ENCODE results near the gene AZIN2. TPM values are rescaled to one million over a fixed set of nuclear protein-coding genes. Genes with fewer than 3 reads are reported as not detected.

AZIN2 gene
- total and polyA plus RNA-seq, 2 of the 13 experiments (the other 11 are each of a cell fraction or from before 2014, with no cell fraction given), result 1.7 to 3.5 TPM

DNA sequence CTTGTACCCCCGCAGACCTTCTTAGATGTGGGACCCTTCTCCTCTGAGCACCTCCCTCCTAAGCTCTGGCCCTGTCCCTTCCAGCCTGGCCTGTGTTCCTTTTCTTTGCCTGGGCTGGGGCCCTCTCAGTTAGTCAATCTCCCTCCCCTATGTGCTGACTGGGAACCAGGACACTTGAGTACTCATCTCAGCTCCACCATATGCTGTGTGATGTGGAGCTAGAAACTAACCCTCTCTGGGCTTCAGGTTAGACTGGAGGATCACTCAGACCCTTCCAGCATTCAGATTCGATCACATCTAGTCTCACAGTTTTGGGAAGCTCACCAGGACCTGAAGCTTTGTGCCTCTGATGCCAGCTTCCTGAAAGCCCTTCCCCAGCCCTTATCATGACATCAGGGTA is 60.3 kb downstream of the AZIN2 start:
- Histone ChIP-seq H3K27ac (ENCODE audit: extremely low read length, insufficient read depth, low read length) (no peak overlapping the region), H3K27me3 (ENCODE audit: control insufficient read depth in 1 of 2, insufficient read depth in 2 of 2, low read length in 2 of 2) (no peaks in the 10 kb centered on the region), H3K9me3 (ENCODE audit: low read length) (no peaks in the 10 kb centered on the region), H3K4me3 (replicated peaks in 1 of 3; ENCODE audit: insufficient read depth in 1 of 3, low read depth in 2 of 3, low read length in 3 of 3) (no peak overlapping the region), H3K4me1 (ENCODE audit: insufficient read depth, low read length) (peaks cover 14% of the 10 kb centered on the region), H3K36me3 (replicated peaks in 1 of 2; ENCODE audit: control insufficient read depth in 1 of 2, insufficient read depth in 2 of 2, low read length in 2 of 2) (no peaks in the 10 kb centered on the region), H4K20me1 (ENCODE audit: insufficient read depth, low read length) (peaks cover 3% of the 10 kb centered on the region; the same call in 1 of the 2 replicates), H3K4me2 (ENCODE audit: low read depth, low read length) (no peak overlapping the region), H3K9ac (ENCODE audit: insufficient read depth, low read depth, low read length) (no peak overlapping the region), H3K79me2 (ENCODE audit: insufficient read depth, low read length) (no peaks in the 10 kb centered on the region), H2AFZ (ENCODE audit: low read length) (no peak overlapping the region)
- intact Hi-C loops (cut with micrococcal nuclease; ENCODE audit: unreplicated experiment), result no loop called here
- ChIA-PET POLR2A (interaction anchor here (2.4 kb wide), 1 partner anchor 13 kb away, joined by 19 read pairs; no protein-coding TSS in a partner anchor), CTCF (ENCODE audit: low intra/inter-chr PET ratio, low total read pairs) (no interaction called here)
- WGBS (ENCODE audit: low lambda C conversion rate), result 50% methylated on average over 2 of the region's 2 CpGs
- no peak for DNase-seq (ENCODE audit: low spot score)
- BruUV-seq (replicated peaks), result no TSS peak
- TF ChIP-seq ZNF768 (CRISPR knock-in tag; IDR thresholded peaks at IDR 0.05) (peak; percentile 61; the same call in 1 of the 2 replicates), ZNF781 (CRISPR knock-in tag; IDR thresholded peaks at IDR 0.05; ENCODE audit: borderline replicate concordance, not compliant biosample characterization) (no peak)
- in situ Hi-C loops (cut with HindIII; ENCODE audit: extremely low pct_ligation_motif_present, low pct_unique_long_range_greater_than_20kb), result no loop called here
- no peak for ATAC-seq
- FAIRE-seq, result no peak

DNA sequence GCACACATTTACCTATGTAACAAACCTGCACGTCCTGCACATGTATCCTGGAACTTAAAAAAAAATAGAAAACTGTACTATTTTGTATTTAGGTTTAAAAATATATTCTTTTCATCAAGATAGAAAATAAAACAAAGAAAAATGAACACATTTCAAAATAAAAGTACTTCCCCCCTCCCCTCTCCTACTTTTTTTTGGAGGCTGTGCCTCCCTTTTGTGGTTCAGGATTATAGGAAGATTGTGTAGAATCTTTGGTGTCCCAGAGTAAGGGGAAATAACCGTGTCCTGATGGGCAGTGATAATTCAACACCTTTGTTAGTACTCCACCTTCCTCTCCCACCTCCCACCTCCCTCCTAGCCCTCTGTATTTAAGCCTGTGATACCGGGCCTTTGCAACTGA is 60.8 kb downstream of the AZIN2 start:
- Histone ChIP-seq H3K27me3 (ENCODE audit: control insufficient read depth in 1 of 2, insufficient read depth in 2 of 2, low read length in 2 of 2) (no peaks in the 10 kb centered on the region), H3K4me2 (ENCODE audit: low read depth, low read length) (no peak overlapping the region), H3K27ac (ENCODE audit: extremely low read length, insufficient read depth, low read length) (no peak overlapping the region), H3K79me2 (ENCODE audit: insufficient read depth, low read length) (no peaks in the 10 kb centered on the region), H3K4me1 (ENCODE audit: insufficient read depth, low read length) (peaks cover 14% of the 10 kb centered on the region), H3K9me3 (ENCODE audit: low read length) (no peaks in the 10 kb centered on the region), H4K20me1 (ENCODE audit: insufficient read depth, low read length) (peaks cover 3% of the 10 kb centered on the region; the same call in 1 of the 2 replicates), H3K4me3 (replicated peaks in 1 of 3; ENCODE audit: insufficient read depth in 1 of 3, low read depth in 2 of 3, low read length in 3 of 3) (no peak overlapping the region), H3K9ac (ENCODE audit: insufficient read depth, low read depth, low read length) (no peak overlapping the region), H3K36me3 (replicated peaks in 1 of 2; ENCODE audit: control insufficient read depth in 1 of 2, insufficient read depth in 2 of 2, low read length in 2 of 2) (no peaks in the 10 kb centered on the region), H2AFZ (ENCODE audit: low read length) (no peak overlapping the region)
- intact Hi-C loops (cut with micrococcal nuclease; ENCODE audit: unreplicated experiment), result no loop called here
- ChIA-PET CTCF (ENCODE audit: low intra/inter-chr PET ratio, low total read pairs) (no interaction called here), POLR2A (no interaction called here)
- no TSS peak for BruUV-seq (replicated peaks)
- 45% methylated on average over 3 of the region's 3 CpGs for WGBS (ENCODE audit: low lambda C conversion rate)
- DNase-seq (ENCODE audit: low spot score) (no peak), FAIRE-seq (no peak), ATAC-seq (no peak)
- in situ Hi-C loops (cut with HindIII; ENCODE audit: extremely low pct_ligation_motif_present, low pct_unique_long_range_greater_than_20kb), result no loop called here
- TF ChIP-seq ZFP36L2 (CRISPR knock-in tag; IDR thresholded peaks at IDR 0.05) (no peak), ZNF572 (CRISPR knock-in tag; IDR thresholded peaks at IDR 0.05) (no peak), SMAD1 (CRISPR knock-in tag; IDR thresholded peaks at IDR 0.05; ENCODE audit: borderline replicate concordance, low read depth) (no peak), ELF4 (CRISPR knock-in tag; IDR thresholded peaks at IDR 0.05; ENCODE audit: borderline replicate concordance) (no peak), AGO1 (IDR thresholded peaks at IDR 0.05; ENCODE audit: low read depth, low read length, poor library complexity, severe bottlenecking) (no peak), EZH2 (conservative IDR thresholded peaks at IDR 0.05; ENCODE audit: low read depth, low read length) (no peak), HOXA5 (CRISPR knock-in tag; IDR thresholded peaks at IDR 0.05) (no peak), GLI4 (CRISPR knock-in tag; IDR thresholded peaks at IDR 0.05; ENCODE audit: borderline replicate concordance) (no peak), ZNF263 (CRISPR knock-in tag; IDR thresholded peaks at IDR 0.05) (no peak), ZNF552 (CRISPR knock-in tag; IDR thresholded peaks at IDR 0.05; ENCODE audit: borderline replicate concordance) (no peak)
- TF ChIP-seq, protein P1, sequence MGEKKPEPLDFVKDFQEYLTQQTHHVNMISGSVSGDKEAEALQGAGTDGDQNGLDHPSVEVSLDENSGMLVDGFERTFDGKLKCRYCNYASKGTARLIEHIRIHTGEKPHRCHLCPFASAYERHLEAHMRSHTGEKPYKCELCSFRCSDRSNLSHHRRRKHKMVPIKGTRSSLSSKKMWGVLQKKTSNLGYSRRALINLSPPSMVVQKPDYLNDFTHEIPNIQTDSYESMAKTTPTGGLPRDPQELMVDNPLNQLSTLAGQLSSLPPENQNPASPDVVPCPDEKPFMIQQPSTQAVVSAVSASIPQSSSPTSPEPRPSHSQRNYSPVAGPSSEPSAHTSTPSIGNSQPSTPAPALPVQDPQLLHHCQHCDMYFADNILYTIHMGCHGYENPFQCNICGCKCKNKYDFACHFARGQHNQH (CRISPR knock-in tag; IDR thresholded peaks at IDR 0.05), result no peak

Data from HepG2 (cell line).